SK-N-SH treated with all-trans-retinoic acid at 6 μM for 48 hours (cell line): Measurements from ENCODE around the gene FHIT.

Experiments used
- RARB ChIP-seq: fragments of 250-450 bp; sonication (Bioruptor Pico); IDR thresholded peaks from 2 replicates; pipeline ENCODE4 v1.8.0; 2021; ENCODE audit warnings: mild to moderate bottlenecking, moderate library complexity
- TF ChIP-seq, protein P1 (sequence below): fragments of 250-450 bp; sonication (Bioruptor Pico); IDR thresholded peaks from 2 replicates; pipeline ENCODE4 v1.5.1; 2020; ENCODE audit warnings: low read depth, mild to moderate bottlenecking, moderate library complexity

DNA sequence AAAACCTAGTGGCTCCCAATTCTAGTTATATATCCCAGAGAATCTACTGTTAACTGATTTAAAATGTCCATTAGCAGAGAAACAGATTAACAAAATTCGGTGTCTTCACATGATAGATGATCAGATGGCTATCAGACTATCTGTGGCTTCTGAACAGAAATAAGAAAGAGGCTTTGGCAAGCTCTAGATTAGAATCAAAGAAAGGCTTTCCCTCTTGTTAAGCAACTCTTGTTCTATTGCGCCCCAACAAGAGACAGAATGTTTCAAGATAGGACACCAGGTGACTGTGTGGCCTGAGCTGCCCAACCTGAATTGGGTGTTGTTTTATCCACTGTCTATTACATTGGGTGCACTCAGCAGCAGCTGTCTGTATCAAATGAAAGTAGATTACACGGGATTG lies 483.7 kb downstream of the FHIT start:
- TF ChIP-seq, protein P1, sequence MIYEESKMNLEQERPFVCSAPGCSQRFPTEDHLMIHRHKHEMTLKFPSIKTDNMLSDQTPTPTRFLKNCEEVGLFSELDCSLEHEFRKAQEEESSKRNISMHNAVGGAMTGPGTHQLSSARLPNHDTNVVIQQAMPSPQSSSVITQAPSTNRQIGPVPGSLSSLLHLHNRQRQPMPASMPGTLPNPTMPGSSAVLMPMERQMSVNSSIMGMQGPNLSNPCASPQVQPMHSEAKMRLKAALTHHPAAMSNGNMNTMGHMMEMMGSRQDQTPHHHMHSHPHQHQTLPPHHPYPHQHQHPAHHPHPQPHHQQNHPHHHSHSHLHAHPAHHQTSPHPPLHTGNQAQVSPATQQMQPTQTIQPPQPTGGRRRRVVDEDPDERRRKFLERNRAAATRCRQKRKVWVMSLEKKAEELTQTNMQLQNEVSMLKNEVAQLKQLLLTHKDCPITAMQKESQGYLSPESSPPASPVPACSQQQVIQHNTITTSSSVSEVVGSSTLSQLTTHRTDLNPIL (CRISPR knock-in tag) = no peak
- no peak for TF ChIP-seq RARB (CRISPR knock-in tag)
